Hepatocyte (in vitro differentiated cells): ENCODE measurements around the gene MTA1. TPM values are rescaled to one million over a fixed set of nuclear protein-coding genes. Genes with fewer than 3 reads are reported as not detected.
A peak's percentile ranks its signal among the peaks of the same experiment; 100 is the strongest.

Source experiments
- DNase-seq: peaks from one replicate; pipeline ENCODE4 v3.0.0-alpha.2; 2016; ENCODE audit warnings: low spot score
- H2AFZ ChIP-seq: fragments of 200-600 bp; sonication (generic); 2 replicates; pipeline ENCODE4 v1.6.0; 2016; ENCODE audit warnings: antibody characterized with exemption, mild to moderate bottlenecking
- H3K27ac ChIP-seq: fragments of 200-600 bp; sonication (generic); 2 replicates; pipeline ENCODE4 v1.5.1; 2016; ENCODE audit warnings: mild to moderate bottlenecking
- H3K27me3 ChIP-seq: fragments of 200-600 bp; sonication (generic); 2 replicates; pipeline ENCODE4 v1.6.1; 2016
- H3K36me3 ChIP-seq: fragments of 200-600 bp; sonication (generic); replicated peaks from 2 replicates; pipeline ENCODE4 v1.5.1; 2016; ENCODE audit warnings: low read depth; ENCODE audit not compliant: insufficient read depth
- H3K4me1 ChIP-seq: fragments of 200-600 bp; sonication (generic); 2 replicates; pipeline ENCODE4 v1.5.1; 2016; ENCODE audit warnings: mild to moderate bottlenecking, moderate library complexity; ENCODE audit not compliant: insufficient read depth
- H3K4me2 ChIP-seq: fragments of 200-600 bp; sonication (generic); 2 replicates; pipeline ENCODE4 v1.6.0; 2016
- H3K4me3 ChIP-seq: fragments of 200-600 bp; sonication (generic); 2 replicates; pipeline ENCODE4 v1.5.1; 2016; ENCODE audit warnings: mild to moderate bottlenecking
- H3K79me2 ChIP-seq: fragments of 200-600 bp; sonication (generic); 2 replicates; pipeline ENCODE4 v1.6.0; 2017; ENCODE audit warnings: mild to moderate bottlenecking
- H3K9me2 ChIP-seq: fragments of 200-600 bp; sonication (generic); replicated peaks from 2 replicates; pipeline ENCODE4 v1.6.0; 2017; ENCODE audit warnings: mild to moderate bottlenecking; ENCODE audit not compliant: insufficient read depth
- H3K9me3 ChIP-seq: fragments of 200-600 bp; sonication (generic); 2 replicates; pipeline ENCODE4 v1.5.1; 2016; ENCODE audit warnings: low read depth, mild to moderate bottlenecking
- H4K20me1 ChIP-seq: fragments of 200-600 bp; sonication (generic); 2 replicates; pipeline ENCODE4 v1.6.0; 2016; ENCODE audit warnings: mild to moderate bottlenecking; ENCODE audit not compliant: insufficient read depth, poor library complexity, severe bottlenecking
- EZH2 ChIP-seq: fragments of 200-600 bp; sonication (generic); IDR thresholded peaks from 2 replicates; pipeline ENCODE4 v1.6.1; 2016; ENCODE audit warnings: antibody characterized with exemption, mild to moderate bottlenecking, borderline replicate concordance
- EZH2phosphoT487 ChIP-seq: fragments of 200-600 bp; sonication (generic); IDR thresholded peaks from one replicate; pipeline ENCODE4 v1.6.1; 2018; ENCODE audit warnings: antibody characterized with exemption, mild to moderate bottlenecking, low read depth, moderate library complexity; ENCODE audit not compliant: unreplicated experiment, severe bottlenecking
- WGBS: methylation state at CpG from one replicate; pipeline ENCODE4 v1.1.6; 2016; ENCODE audit warnings: low lambda C conversion rate; ENCODE audit errors: missing lambda C conversion rate; 5-methylcytosine and 5-hydroxymethylcytosine counted together
- polyA plus RNA-seq: library from polyadenylated mRNA; unstranded; fragments of >200 nt; fragmentation: Nextera tagmentation; extraction: Ambion mirVana; gene quantifications from 2 replicates; pipeline ENCODE4 v1.2.1, GENCODE V29; 2016
- total RNA-seq: library from RNA; depleted of rRNA; stranded (reverse); fragments of >200 nt; gene quantifications from 2 replicates; pipeline ENCODE4 v1.2.3, GENCODE V29; 2014
- TF ChIP-seq, protein P1 (sequence below): fragments of 200-600 bp; sonication (generic); IDR thresholded peaks from 2 replicates; pipeline ENCODE4 v1.5.1; 2016; ENCODE audit warnings: antibody characterized with exemption, mild to moderate bottlenecking; ENCODE audit not compliant: poor library complexity

MTA1 gene
- total and polyA plus RNA-seq, 2 experiments from 2014 or later, result 48.1 to 52.7 TPM

DNA sequence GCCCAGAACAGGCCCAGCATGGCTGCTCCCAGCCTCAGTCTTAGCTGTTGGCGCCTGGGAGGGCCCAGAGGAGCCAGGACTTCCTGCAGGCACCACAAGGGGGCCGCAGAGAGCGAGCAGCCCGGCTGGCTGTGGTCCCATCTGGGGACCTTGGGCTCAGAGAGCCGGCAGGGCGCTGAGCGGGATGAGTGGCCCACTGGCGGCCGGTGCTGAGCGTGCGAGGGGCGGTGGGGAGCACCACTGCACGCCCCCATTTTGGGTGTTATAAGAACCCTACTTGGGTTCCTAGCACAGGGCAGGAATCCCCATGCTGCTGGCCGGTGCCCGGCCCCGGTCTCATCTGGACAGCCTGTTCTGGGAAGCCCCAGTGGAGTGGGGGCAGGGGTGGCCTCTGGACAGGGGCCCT is 29.1 kb downstream of the MTA1 start:
- WGBS, result 83% methylated on average over 10 of the region's 16 CpGs
- H4K20me1 ChIP-seq, result no peaks in the 10 kb centered on the region
- H2AFZ ChIP-seq, result no peak overlapping the region
- no peak overlapping the region for H3K27ac ChIP-seq
- no peak overlapping the region for H3K4me2 ChIP-seq
- H3K27me3 ChIP-seq, result no peaks in the 10 kb centered on the region
- no peaks in the 10 kb centered on the region for H3K9me2 ChIP-seq
- no peaks in the 10 kb centered on the region for H3K9me3 ChIP-seq
- H3K79me2 ChIP-seq, result no peaks in the 10 kb centered on the region
- TF ChIP-seq EZH2 (no peak), EZH2phosphoT487 (no peak)
- TF ChIP-seq, protein P1, sequence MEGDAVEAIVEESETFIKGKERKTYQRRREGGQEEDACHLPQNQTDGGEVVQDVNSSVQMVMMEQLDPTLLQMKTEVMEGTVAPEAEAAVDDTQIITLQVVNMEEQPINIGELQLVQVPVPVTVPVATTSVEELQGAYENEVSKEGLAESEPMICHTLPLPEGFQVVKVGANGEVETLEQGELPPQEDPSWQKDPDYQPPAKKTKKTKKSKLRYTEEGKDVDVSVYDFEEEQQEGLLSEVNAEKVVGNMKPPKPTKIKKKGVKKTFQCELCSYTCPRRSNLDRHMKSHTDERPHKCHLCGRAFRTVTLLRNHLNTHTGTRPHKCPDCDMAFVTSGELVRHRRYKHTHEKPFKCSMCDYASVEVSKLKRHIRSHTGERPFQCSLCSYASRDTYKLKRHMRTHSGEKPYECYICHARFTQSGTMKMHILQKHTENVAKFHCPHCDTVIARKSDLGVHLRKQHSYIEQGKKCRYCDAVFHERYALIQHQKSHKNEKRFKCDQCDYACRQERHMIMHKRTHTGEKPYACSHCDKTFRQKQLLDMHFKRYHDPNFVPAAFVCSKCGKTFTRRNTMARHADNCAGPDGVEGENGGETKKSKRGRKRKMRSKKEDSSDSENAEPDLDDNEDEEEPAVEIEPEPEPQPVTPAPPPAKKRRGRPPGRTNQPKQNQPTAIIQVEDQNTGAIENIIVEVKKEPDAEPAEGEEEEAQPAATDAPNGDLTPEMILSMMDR, result peak; percentile 53
- DNase-seq, result peak; percentile 63
- H3K4me3 ChIP-seq, result no peak overlapping the region
- H3K4me1 ChIP-seq, result no peaks in the 10 kb centered on the region
- H3K36me3 ChIP-seq, result no peaks in the 10 kb centered on the region

DNA sequence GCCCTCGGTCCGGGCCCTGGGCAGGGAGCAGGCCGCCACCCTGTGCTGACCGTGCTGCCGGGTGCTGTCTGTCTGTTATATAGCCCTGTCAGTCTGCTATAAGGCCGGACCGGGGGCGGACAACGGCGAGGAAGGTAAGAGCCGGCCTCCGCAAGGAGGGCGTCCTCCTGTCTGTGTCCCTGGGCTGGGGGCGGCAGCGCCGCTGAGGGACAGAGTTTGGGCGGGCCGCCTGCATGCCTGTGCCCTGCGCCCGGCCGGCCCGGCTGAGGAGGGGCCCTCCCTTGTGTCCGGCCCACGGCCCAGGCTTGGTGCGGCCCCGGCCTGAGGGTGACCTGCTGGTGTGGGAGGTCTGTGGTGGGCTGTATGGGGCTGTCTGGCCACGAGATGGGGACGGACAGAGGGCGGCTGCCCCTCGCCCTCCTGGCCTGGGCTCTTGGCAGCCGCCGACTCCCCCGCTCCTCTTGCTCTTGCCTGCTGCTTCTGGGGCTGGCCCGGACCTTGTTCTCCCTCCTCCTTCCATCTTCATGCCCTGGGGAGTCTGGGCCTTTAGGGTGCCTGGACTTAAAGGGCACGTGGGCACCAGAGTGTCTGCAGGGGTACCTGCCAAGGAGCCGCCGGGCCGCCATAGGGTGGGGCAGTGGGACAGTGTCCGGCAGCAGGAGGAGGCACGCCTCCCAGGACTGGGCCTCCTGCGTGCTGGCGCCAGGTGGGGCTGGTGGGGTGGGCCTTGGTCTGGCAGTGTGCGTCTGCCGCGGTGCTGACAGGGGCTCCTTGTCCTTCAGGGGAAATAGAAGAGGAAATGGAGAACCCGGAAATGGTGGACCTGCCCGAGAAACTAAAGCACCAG is 29.9 kb downstream of the MTA1 start:
- no peaks in the 10 kb centered on the region for H4K20me1 ChIP-seq
- no peaks in the 10 kb centered on the region for H3K4me1 ChIP-seq
- H3K36me3 ChIP-seq, result no peaks in the 10 kb centered on the region
- TF ChIP-seq, protein P1, result no peak
- no peak for TF ChIP-seq EZH2
- no peak for TF ChIP-seq EZH2phosphoT487
- no peaks in the 10 kb centered on the region for H3K9me3 ChIP-seq
- WGBS, result 98% methylated on average over 41 of the region's 47 CpGs
- H2AFZ ChIP-seq, result no peak overlapping the region
- no peaks in the 10 kb centered on the region for H3K9me2 ChIP-seq
- no peak for DNase-seq
- no peak overlapping the region for H3K4me3 ChIP-seq
- H3K79me2 ChIP-seq, result no peaks in the 10 kb centered on the region
- H3K27ac ChIP-seq, result no peak overlapping the region
- H3K4me2 ChIP-seq, result no peak overlapping the region
- H3K27me3 ChIP-seq, result no peaks in the 10 kb centered on the region

GRCh38 chr14:105450123-105450505 is 30.5 kb downstream of the MTA1 start:
- Histone ChIP-seq H4K20me1 (no peaks in the 10 kb centered on the region), H3K27me3 (no peaks in the 10 kb centered on the region), H3K9me2 (no peaks in the 10 kb centered on the region), H3K4me2 (no peak overlapping the region), H2AFZ (no peak overlapping the region), H3K4me3 (no peak overlapping the region), H3K27ac (no peak overlapping the region), H3K36me3 (no peaks in the 10 kb centered on the region), H3K9me3 (no peaks in the 10 kb centered on the region), H3K79me2 (no peaks in the 10 kb centered on the region), H3K4me1 (no peaks in the 10 kb centered on the region)
- TF ChIP-seq, protein P1, result no peak
- TF ChIP-seq EZH2phosphoT487 (no peak), EZH2 (no peak)
- DNase-seq, result no peak
- 93% methylated on average over 21 of the region's 22 CpGs for WGBS
